Suprapubic skin (tissue), 3 donors: Measurements from ENCODE around the gene ARHGEF33.

Experiments used
- EP300 ChIP-seq: sonication (generic); formaldehyde crosslinking; IDR thresholded peaks from one replicate; pipeline ENCODE4 v1.6.1; 2017; ENCODE audit warnings: antibody characterized with exemption
- POLR2A ChIP-seq, 2 donors: fragments of 450-650 bp; IDR thresholded peaks; one replicate each; pipeline ENCODE4 v1.6.1; 2017; ENCODE audit warnings: antibody characterized with exemption in 2 of 2, mild to moderate bottlenecking in 2 of 2, moderate library complexity in 2 of 2
- TF ChIP-seq, protein P1 (sequence below), 2 donors: fragments of 200-600 bp in 1 of 2; fragments of 450-650 bp in 1 of 2; sonication (generic) in 1 of 2; IDR thresholded peaks; one replicate each; pipeline ENCODE4 v1.5.1; 2016 to 2019; ENCODE audit warnings: antibody characterized with exemption in 2 of 2, mild to moderate bottlenecking in 1 of 2, moderate library complexity in 1 of 2

DNA sequence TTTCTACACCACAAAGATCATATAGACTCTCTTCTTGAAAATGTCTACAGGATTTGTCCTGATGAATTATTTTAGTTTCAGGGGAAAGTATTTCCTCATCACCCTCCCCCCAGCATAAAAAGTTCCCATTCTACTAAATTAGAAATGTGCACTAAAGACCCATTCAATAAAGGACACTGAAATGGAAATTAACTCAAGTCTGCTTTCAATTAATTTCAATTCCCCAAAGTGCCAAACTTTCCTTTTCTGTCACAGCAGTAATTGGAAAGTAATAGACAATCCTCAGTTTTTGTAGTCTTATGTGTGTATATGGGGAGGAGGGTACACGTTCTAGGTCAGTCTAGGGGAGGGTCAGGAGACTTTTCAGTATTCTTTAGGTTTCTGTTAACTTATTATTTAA, 21.5 kb downstream of the ARHGEF33 start:
- TF ChIP-seq POLR2A (IDR thresholded peaks at IDR 0.05) (no peak), EP300 (no peak)
- TF ChIP-seq, protein P1, sequence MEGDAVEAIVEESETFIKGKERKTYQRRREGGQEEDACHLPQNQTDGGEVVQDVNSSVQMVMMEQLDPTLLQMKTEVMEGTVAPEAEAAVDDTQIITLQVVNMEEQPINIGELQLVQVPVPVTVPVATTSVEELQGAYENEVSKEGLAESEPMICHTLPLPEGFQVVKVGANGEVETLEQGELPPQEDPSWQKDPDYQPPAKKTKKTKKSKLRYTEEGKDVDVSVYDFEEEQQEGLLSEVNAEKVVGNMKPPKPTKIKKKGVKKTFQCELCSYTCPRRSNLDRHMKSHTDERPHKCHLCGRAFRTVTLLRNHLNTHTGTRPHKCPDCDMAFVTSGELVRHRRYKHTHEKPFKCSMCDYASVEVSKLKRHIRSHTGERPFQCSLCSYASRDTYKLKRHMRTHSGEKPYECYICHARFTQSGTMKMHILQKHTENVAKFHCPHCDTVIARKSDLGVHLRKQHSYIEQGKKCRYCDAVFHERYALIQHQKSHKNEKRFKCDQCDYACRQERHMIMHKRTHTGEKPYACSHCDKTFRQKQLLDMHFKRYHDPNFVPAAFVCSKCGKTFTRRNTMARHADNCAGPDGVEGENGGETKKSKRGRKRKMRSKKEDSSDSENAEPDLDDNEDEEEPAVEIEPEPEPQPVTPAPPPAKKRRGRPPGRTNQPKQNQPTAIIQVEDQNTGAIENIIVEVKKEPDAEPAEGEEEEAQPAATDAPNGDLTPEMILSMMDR (IDR thresholded peaks at IDR 0.05), result no peak
